Activated naive CD8-positive, alpha-beta T cell treated with anti-CD3 and anti-CD28 coated beads, Interleukin-2, amount 10 ng/mL, durations not matched to agents 7 days and 5 days (primary cell): Measurements from ENCODE around the gene TMEM141. TPM values are rescaled to one million over a fixed set of nuclear protein-coding genes. Genes with fewer than 3 reads are reported as not detected.
"Not testable (repeated sequence)": the region's sequence is repeated elsewhere in the genome, so short reads cannot be mapped to it uniquely, and the experiment has no call there.

Experiments
- ATAC-seq: fragments of 150-1000 bp; cut with Tn5 transposase; one replicate; pipeline ENCODE4 v1.10.0; 2021; ENCODE audit warnings: low read depth, moderate library complexity
- POLR2A ChIA-PET: fragments of 350-600 bp; sonication (Branson Sonifier 250); formaldehyde crosslinking; loops from one replicate; lab custom pipeline; 2021; ENCODE audit warnings: antibody characterized with exemption; lab: Charles Lee
- DNase-seq: peaks from one replicate; pipeline ENCODE4 v3.0.0; 2021
- H3K27ac Mint-ChIP-seq: one replicate; pipeline ENCODE4 v1.8.0; 2022; ENCODE audit warnings: mild to moderate bottlenecking, mixed read lengths
- H3K27me3 Mint-ChIP-seq: one replicate; pipeline ENCODE4 v1.8.0; 2022; ENCODE audit warnings: mild to moderate bottlenecking, moderate library complexity, mixed read lengths
- H3K36me3 Mint-ChIP-seq: one replicate; pipeline ENCODE4 v1.8.0; 2021; ENCODE audit warnings: mild to moderate bottlenecking, mixed read lengths
- H3K4me1 Mint-ChIP-seq: one replicate; pipeline ENCODE4 v1.8.0; 2021; ENCODE audit warnings: mixed read lengths
- H3K4me3 Mint-ChIP-seq: one replicate; pipeline ENCODE4 v1.8.0; 2022; ENCODE audit warnings: mild to moderate bottlenecking, moderate library complexity, mixed read lengths
- H3K9me3 Mint-ChIP-seq: one replicate; pipeline ENCODE4 v1.8.0; 2021; ENCODE audit warnings: mixed read lengths
- total RNA-seq, 2 experiments: library from RNA; stranded (reverse); gene quantifications; one replicate each; pipeline ENCODE4 v1.2.3, GENCODE V29; 2021

Gene TMEM141
- total RNA-seq, 2 experiments from 2014 or later = 37.5 to 43.6 TPM

- POLR2A ChIA-PET = no interaction called here
- Mint-ChIP-seq H3K4me1 (no peaks in the 10 kb centered on the region), H3K27me3 (peaks cover 2% of the 10 kb centered on the region), H3K4me3 (no peak overlapping the region), H3K36me3 (peaks cover 3% of the 10 kb centered on the region), H3K27ac (no peak overlapping the region), H3K9me3 (peaks cover 2% of the 10 kb centered on the region)
- no peak for ATAC-seq
- peak; percentile 22 for DNase-seq
These were observed 31.5 kb upstream of the TMEM141 start for GRCh38 chr9:136759436-136760325.

- Mint-ChIP-seq H3K9me3 (peaks cover 2% of the 10 kb centered on the region), H3K27ac (no peak overlapping the region), H3K4me3 (no peak overlapping the region), H3K27me3 (peaks cover 2% of the 10 kb centered on the region), H3K4me1 (no peaks in the 10 kb centered on the region), H3K36me3 (peaks cover 3% of the 10 kb centered on the region)
- DNase-seq (peak; percentile 24), ATAC-seq (no peak)
- POLR2A ChIA-PET = no interaction called here
These were observed 30.7 kb upstream of the TMEM141 start for GRCh38 chr9:136760424-136760823.

GRCh38 chr9:136760834-136761544 is 30.2 kb upstream of the TMEM141 start:
- H3K27me3 Mint-ChIP-seq, H3K4me3 Mint-ChIP-seq, H3K4me1 Mint-ChIP-seq, H3K27ac Mint-ChIP-seq, H3K9me3 Mint-ChIP-seq, H3K36me3 Mint-ChIP-seq, POLR2A ChIA-PET: not testable (repeated sequence)
- ATAC-seq = peak; percentile 41
- peak; percentile 33 for DNase-seq

GRCh38 chr9:136761545-136761981 is 29.6 kb upstream of the TMEM141 start:
- H3K4me3 Mint-ChIP-seq = no peak overlapping the region
- no peaks in the 10 kb centered on the region for H3K27me3 Mint-ChIP-seq
- no peaks in the 10 kb centered on the region for H3K4me1 Mint-ChIP-seq
- ATAC-seq (no peak), DNase-seq (no peak)
- no peak overlapping the region for H3K27ac Mint-ChIP-seq
- no peaks in the 10 kb centered on the region for H3K36me3 Mint-ChIP-seq
- POLR2A ChIA-PET = no interaction called here
- no peaks in the 10 kb centered on the region for H3K9me3 Mint-ChIP-seq

GRCh38 chr9:136762221-136762691 is 28.9 kb upstream of the TMEM141 start:
- POLR2A ChIA-PET = no interaction called here
- no peaks in the 10 kb centered on the region for H3K9me3 Mint-ChIP-seq
- H3K4me1 Mint-ChIP-seq = peaks cover 4% of the 10 kb centered on the region
- DNase-seq (no peak), ATAC-seq (no peak)
- H3K4me3 Mint-ChIP-seq = no peak overlapping the region
- no peak overlapping the region for H3K27ac Mint-ChIP-seq
- peaks cover 6% of the 10 kb centered on the region for H3K27me3 Mint-ChIP-seq
- H3K36me3 Mint-ChIP-seq = no peaks in the 10 kb centered on the region

GRCh38 chr9:136762915-136763648 is 28.1 kb upstream of the TMEM141 start:
- H3K4me1 Mint-ChIP-seq = peaks cover 4% of the 10 kb centered on the region
- POLR2A ChIA-PET = no interaction called here
- no peak overlapping the region for H3K4me3 Mint-ChIP-seq
- H3K9me3 Mint-ChIP-seq = no peaks in the 10 kb centered on the region
- no peaks in the 10 kb centered on the region for H3K36me3 Mint-ChIP-seq
- DNase-seq (peak; percentile 37), ATAC-seq (peak; percentile 9)
- peaks cover 8% of the 10 kb centered on the region for H3K27me3 Mint-ChIP-seq
- H3K27ac Mint-ChIP-seq = no peak overlapping the region

- Mint-ChIP-seq H3K36me3 (no peaks in the 10 kb centered on the region), H3K4me3 (no peak overlapping the region), H3K4me1 (peaks cover 4% of the 10 kb centered on the region)
These were observed 27.5 kb upstream of the TMEM141 start for GRCh38 chr9:136763649-136764035.

GRCh38 chr9:136764301-136764891 is 26.7 kb upstream of the TMEM141 start, which contains the start of gene LCN15:
LCN15 (minus strand) TSS chr9:136764518; CDS start chr9:136764488, 30 bp downstream.
- Mint-ChIP-seq H3K4me3 (no peak within 1 kb of the TSS), H3K36me3 (no peaks in the 10 kb centered on the region), H3K27ac (no peak within 1 kb of the TSS), H3K4me1 (peaks cover 4% of the 10 kb centered on the region), H3K27me3 (peaks cover 8% of the 10 kb centered on the region), H3K9me3 (no peaks in the 10 kb centered on the region)
- no peak for ATAC-seq
- peak; percentile 31 for DNase-seq
- POLR2A ChIA-PET = no interaction called here

More at GRCh38 chr9:136763649-136764035, 27.5 kb upstream of the TMEM141 start:
- POLR2A ChIA-PET = no interaction called here
- H3K27me3 Mint-ChIP-seq = peaks cover 8% of the 10 kb centered on the region
- H3K9me3 Mint-ChIP-seq = no peaks in the 10 kb centered on the region
- ATAC-seq (no peak), DNase-seq (peak; percentile 25)
- no peak overlapping the region for H3K27ac Mint-ChIP-seq

GRCh38 chr9:136765041-136765440 is 26.1 kb upstream of the TMEM141 start:
- Mint-ChIP-seq H3K4me3 (no peak overlapping the region), H3K27me3 (peaks cover 10% of the 10 kb centered on the region), H3K9me3 (no peaks in the 10 kb centered on the region), H3K4me1 (peaks cover 8% of the 10 kb centered on the region), H3K27ac (no peak overlapping the region), H3K36me3 (no peaks in the 10 kb centered on the region)
- ATAC-seq = no peak
- POLR2A ChIA-PET = no interaction called here
- DNase-seq = peak; percentile 28

- peak; percentile 26 for DNase-seq
- H3K36me3 Mint-ChIP-seq, H3K9me3 Mint-ChIP-seq, H3K4me3 Mint-ChIP-seq, ATAC-seq, POLR2A ChIA-PET, H3K27ac Mint-ChIP-seq, H3K4me1 Mint-ChIP-seq: not testable (repeated sequence)
- H3K27me3 Mint-ChIP-seq = peaks cover 13% of the 10 kb centered on the region
These were observed 25.3 kb upstream of the TMEM141 start for GRCh38 chr9:136765745-136766409.

- POLR2A ChIA-PET = not testable (repeated sequence)
- H3K4me3 Mint-ChIP-seq = peak overlapping the region; percentile 4
These were observed 24.6 kb upstream of the TMEM141 start for GRCh38 chr9:136766410-136767120.

GRCh38 chr9:136769710-136770191 is 21.4 kb upstream of the TMEM141 start:
- no peak overlapping the region for H3K27ac Mint-ChIP-seq
- POLR2A ChIA-PET = no interaction called here
- no peak overlapping the region for H3K4me3 Mint-ChIP-seq
- peak; percentile 68 for DNase-seq
- H3K9me3 Mint-ChIP-seq = peaks cover 5% of the 10 kb centered on the region
- H3K27me3 Mint-ChIP-seq = peaks cover 15% of the 10 kb centered on the region
- peaks cover 14% of the 10 kb centered on the region for H3K4me1 Mint-ChIP-seq
- H3K36me3 Mint-ChIP-seq = peaks cover 2% of the 10 kb centered on the region
- peak; percentile 72 for ATAC-seq

More at GRCh38 chr9:136766410-136767120, 24.6 kb upstream of the TMEM141 start:
- peak overlapping the region; percentile 70 for H3K27ac Mint-ChIP-seq
- ATAC-seq, H3K4me1 Mint-ChIP-seq, H3K36me3 Mint-ChIP-seq, H3K9me3 Mint-ChIP-seq: not testable (repeated sequence)
- H3K27me3 Mint-ChIP-seq = peaks cover 13% of the 10 kb centered on the region
- DNase-seq = peak; percentile 43
